Measurements from ENCODE around the gene RAB11FIP3.
A peak's percentile ranks its signal among the peaks of the same experiment; 100 is the strongest.
"Not testable (repeated sequence)": the region's sequence is repeated elsewhere in the genome, so short reads cannot be mapped to it uniquely, and the experiment has no call there.

RAB11FIP3 gene

GRCh38 chr16:424623-425081, 797 bp upstream of the RAB11FIP3 start:
- DNase-seq = no peak

- no peak for DNase-seq
Observed at GRCh38 chr16:425740-426114, 278 bp downstream of the RAB11FIP3 start.

GRCh38 chr16:426115-426905, 861 bp downstream of the RAB11FIP3 start:
- peak; percentile 26 for DNase-seq

GRCh38 chr16:426906-427249, 1.4 kb downstream of the RAB11FIP3 start:
- DNase-seq = no peak

GRCh38 chr16:427250-427649, 1.8 kb downstream of the RAB11FIP3 start:
- no peak for DNase-seq

GRCh38 chr16:430904-431303, 5.5 kb downstream of the RAB11FIP3 start:
- no peak for DNase-seq

- DNase-seq = no peak
Observed at GRCh38 chr16:440627-441026, 15.2 kb downstream of the RAB11FIP3 start.

GRCh38 chr16:441447-441846, 16.0 kb downstream of the RAB11FIP3 start:
- no peak for DNase-seq

GRCh38 chr16:442976-443375, 17.5 kb downstream of the RAB11FIP3 start:
- no peak for DNase-seq

GRCh38 chr16:444027-444426, 18.6 kb downstream of the RAB11FIP3 start:
- no peak for DNase-seq

- no peak for DNase-seq
Observed at GRCh38 chr16:445566-445965, 20.1 kb downstream of the RAB11FIP3 start.

GRCh38 chr16:450385-450784, 24.9 kb downstream of the RAB11FIP3 start:
- DNase-seq = no peak

- no peak for DNase-seq
Observed at GRCh38 chr16:450785-451512, 25.5 kb downstream of the RAB11FIP3 start.

- no peak for DNase-seq
Observed at GRCh38 chr16:454397-454940, 29.0 kb downstream of the RAB11FIP3 start.

GRCh38 chr16:455453-455852, 30.0 kb downstream of the RAB11FIP3 start:
- DNase-seq = no peak

- DNase-seq = no peak
Observed at GRCh38 chr16:456891-457483, 31.5 kb downstream of the RAB11FIP3 start.

GRCh38 chr16:457732-458400, 32.4 kb downstream of the RAB11FIP3 start:
- DNase-seq = no peak

GRCh38 chr16:459761-460160, 34.3 kb downstream of the RAB11FIP3 start:
- no peak for DNase-seq

GRCh38 chr16:460787-461186, 35.3 kb downstream of the RAB11FIP3 start:
- DNase-seq = no peak

- DNase-seq = no peak
Observed at GRCh38 chr16:463071-463470, 37.6 kb downstream of the RAB11FIP3 start.

GRCh38 chr16:466651-467050, 41.2 kb downstream of the RAB11FIP3 start:
- DNase-seq = no peak

- DNase-seq = not testable (repeated sequence)
Observed at GRCh38 chr16:467249-467871, 41.9 kb downstream of the RAB11FIP3 start.

All from stimulated activated CD4-positive, alpha-beta T cell treated with anti-CD3 and anti-CD28 coated beads, Interleukin-15, amount 100 ng/mL, for 24 hours (primary cell).